Activated CD4-positive, alpha-beta T cell treated with anti-CD3 and anti-CD28 coated beads, Interleukin-2, Interleukin-4, amounts not matched to agents 100 ng/mL and 50 ng/mL, durations not matched to agents 16 hours and 8 hours (primary cell): ENCODE measurements around the gene CNMD.

Experiments used
- DNase-seq: peaks from one replicate; pipeline ENCODE4 v3.0.0-alpha.2; 2020; ENCODE audit warnings: low spot score

CNMD gene

DNA sequence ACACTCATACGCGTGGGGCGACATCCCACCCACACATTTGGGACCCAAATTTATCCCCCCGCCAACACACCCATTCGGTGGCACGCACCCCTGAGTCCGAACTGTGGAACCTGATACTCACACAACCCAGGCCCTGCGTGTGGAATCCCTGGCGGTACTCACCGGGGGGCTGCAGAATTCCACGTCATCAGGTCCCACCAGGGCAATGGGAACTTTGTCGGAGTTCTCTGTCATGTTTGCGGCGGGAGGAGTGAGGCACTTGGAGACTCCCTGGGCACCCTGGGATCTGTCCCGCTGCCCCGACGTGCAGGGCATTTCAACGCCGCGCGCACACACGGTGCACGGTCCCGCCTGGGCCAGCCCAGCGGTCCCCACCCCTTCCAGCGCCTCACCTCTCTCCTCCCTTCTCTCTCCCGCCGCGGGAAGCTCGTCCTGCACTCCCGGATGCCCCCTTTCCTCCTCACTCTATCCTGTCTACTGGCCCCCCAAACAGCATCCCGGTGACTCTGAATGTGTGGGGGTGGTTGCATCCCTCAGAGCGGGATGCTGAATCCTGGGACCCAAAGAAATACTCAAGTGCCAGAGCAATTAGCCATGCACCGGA, at the start of gene CNMD:
Gene CNMD (minus strand): TSS at position 353 of the 604 bp plus-strand sequence. CDS start 119 bp downstream, at position 234.
- DNase-seq: no peak

DNA sequence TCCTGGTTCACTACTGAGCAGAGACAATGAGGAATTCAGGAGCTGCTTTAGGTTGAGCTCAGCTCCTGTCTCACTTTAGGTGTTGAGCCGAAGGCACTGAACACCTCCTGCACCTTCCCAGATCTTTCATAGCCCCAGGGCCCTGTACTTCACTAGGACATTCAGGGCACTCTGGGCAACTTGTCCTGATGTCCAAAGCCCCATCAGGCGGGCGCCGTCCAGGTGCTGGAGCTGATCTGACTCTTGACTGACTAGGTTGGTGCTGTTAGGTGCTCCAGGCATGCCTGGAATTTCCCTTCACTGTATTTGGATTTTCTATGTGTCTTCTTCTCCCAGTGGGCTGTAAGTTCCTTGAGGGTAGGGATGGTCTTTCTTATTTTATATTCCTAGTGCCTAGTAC, 48.4 kb upstream of the CNMD start:
- DNase-seq: no peak

DNA sequence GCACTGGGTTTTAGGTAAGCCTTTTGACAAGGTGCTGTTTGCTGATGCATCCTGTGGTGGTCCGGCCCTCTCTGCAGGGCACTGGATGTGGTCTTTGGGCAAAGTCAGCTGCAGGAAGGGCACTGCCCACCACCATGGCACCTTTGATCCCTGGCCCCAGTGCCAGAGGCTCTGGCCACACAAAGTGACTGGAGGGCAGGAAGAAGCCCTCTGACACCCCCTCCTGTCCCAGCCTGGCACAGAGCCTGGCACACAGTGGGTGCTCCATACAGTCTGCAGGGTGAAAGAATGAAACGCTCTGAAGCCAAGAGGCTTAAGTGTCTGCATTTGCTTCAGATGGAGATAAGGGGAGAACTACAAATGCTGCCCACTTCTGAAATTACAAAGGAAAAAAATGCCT, 47.6 kb upstream of the CNMD start:
- DNase-seq: no peak

DNA sequence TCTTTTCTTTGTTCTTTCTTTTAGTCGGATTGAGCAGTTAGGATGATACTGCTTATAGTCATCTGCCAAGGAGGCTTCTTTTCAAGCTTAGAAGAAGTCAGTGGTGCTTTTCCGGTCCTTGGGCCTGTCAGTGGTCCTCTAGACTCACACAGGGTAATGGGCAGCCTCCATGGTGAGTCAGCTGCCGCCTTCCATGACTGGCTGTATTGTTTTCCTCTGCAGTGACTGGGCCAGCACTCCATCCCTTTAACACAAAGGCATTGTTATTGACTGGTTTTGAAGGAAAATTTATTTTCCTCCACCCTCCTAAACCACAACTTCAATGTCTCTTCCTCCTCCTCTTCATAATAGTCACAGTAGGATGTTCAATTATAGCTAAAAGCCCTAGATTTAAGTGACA, 47.1 kb upstream of the CNMD start:
- no peak for DNase-seq

DNA sequence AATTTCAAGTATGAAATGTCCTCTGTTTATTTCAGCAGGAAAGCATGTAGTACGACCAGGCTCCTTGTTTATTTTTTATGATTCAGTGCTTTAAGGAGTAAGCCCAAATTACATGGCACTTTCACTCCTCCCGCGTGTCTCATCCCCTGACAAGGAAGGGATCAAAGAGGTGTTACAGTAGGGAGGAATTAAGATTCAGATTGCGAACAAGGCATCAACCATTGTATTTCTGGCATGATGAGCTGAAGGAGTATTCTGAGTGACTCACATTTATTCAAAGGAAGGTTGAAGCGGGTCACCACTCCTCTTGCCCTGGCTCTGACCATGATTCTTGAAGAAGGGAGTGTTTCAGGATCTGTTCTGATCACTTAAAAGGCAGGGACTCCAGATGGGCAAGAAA, 46.1 kb upstream of the CNMD start:
- no peak for DNase-seq

DNA sequence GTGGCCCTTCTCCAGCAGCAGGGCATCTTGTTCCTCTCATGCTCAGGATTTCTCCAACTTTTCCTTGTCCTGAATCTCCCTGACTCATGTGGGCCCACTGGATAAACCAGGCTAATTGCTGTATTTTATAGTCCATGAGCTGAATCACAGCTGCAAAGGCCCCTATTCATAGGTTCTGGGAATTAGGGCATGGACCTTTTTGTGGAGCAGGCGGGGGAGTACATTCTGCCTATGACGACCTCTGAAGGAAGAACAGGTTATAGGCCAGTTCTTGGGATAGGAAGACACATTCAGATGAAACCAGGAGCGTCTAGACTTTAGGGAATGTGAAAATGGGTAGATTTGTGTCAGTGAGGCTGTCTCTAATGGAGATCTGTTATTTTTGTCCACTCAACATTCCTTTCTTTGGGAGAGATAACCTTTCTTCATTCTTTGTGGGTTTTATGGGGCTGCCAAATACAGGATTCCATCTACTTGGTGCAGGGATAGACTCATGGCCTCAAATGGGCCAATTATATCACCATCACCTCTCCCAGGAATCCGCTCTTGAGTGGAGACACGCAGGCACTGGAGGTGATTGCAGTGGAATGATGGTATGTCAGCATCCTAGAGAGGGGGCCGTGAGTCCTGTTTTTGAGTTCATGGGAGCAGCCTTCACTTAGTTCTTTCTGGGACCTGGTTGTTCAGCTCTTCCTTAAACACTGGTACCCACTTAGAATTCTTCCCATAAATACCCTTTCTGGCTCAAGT, 45.1 kb upstream of the CNMD start:
- DNase-seq: no peak

DNA sequence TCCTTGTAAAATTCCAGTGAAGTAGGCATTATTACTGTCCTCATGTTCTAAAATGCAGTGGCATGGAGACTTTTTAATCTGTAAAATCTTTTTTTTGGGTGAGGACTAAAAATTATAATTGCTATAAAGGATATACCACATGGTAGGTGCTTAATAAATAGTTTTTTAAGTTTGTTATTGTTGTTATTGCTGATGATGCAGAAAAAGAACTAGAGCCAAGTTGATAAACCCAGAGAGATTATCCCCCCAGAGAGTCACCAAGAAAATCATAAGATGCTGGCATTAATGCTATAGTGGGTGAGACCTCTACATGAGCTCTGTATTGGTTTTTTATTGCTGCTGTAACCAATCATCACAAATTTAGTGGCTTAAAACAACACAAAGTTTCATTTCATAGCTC, 44.3 kb upstream of the CNMD start:
- no peak for DNase-seq

DNA sequence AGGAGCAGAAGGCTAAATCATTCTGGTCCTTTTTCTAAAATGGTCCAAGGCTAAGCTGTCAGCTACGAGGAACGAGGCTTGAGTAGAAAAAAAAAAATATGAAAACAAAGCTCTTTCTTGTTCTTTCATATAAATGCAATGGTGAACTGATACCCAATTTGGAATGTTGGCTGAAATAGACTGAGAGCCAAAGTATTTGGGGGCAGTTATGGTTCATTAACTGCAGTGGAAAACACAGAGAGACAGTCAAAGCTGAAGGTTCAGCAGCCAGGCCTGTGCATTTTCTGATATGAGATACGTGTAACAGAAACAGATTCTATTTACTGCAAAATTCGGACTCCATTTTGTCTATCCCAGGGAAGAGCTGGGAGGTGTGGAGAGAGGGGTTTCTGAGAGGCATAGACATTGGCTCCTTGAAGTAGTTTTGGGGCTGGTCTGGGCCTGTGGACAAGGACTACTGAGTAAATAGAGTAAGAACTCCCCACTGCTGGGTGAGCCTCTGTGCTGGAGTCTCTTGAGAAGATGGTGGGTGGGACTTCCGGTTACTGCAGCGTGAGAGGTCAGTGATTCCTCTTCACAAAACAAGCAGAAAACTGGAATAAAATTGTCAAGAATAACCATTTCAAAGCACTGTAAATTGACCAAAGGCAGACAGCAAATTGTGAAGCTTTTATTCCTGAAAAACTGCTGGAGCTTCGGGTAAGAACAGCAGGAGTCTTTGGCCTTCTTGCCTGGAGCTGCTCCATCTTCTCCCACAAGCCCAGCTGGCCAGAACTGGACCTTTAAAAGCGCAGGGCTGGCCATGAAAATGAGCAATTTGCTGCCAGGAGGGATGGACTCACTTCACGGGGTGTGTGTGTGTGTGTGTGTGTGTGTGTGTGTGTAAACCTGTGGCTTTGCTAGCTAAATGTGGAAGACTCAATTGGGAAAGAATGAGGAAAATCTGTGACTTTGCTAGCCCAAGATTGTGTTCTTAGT, 43.1 kb upstream of the CNMD start:
- DNase-seq: no peak

DNA sequence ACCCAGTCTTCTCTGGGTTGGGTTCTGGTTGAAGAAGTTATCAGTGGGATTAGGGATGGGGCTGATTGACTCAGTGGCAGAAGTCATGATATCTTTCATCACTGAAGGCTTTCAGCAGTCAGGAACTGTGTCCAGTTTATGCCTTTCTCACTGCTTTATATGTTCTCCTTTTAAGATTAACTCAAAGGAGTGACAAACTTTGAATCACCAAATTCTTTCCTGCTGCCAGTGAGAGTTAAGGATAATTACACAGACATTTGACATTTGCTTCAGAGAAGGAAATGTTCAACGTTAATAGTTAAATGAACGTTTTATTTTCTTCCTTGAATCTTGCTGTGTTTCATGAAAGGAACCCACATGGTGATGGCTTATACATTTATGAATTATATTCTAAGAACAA, 41.0 kb upstream of the CNMD start:
- DNase-seq: no peak

DNA sequence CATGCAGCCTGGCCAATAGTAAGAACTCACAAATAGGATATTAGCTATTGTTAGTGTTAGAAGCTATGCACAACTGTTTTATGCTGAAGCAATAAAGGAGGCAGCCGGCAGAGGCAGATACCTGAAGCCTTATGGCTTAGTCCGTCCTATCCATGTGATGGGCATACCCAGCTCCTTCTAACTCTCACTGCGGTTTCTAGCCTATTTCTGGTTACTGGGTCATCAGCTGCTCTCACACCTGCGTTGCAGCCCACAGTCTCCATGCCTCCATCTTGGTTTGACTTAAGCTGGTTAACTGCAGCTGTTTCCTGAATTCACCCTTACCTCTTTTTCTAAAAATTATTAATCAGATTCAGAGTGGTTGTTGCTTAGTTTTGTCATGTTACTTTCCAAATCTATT, 40.5 kb upstream of the CNMD start:
- no peak for DNase-seq

DNA sequence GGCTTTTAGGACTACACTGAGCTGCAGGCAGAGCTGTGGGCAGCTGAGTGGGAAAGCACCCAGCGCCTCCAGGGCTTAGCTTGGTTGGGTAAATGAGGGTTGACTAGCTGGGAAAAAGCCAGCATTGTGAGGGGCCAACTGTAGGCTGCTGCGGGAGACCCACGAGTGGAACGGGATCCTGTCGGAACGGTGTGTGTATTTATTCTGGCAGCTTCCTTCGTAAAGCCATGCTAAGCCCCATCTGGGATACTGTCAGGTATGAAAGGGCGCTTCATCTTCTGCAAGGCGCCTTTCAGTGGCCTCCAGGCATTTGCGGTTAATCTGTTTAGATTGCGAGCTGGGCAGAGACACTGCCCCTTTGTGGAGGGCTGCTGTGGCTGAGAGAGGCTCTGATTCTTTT, 39.5 kb upstream of the CNMD start:
- DNase-seq: no peak

DNA sequence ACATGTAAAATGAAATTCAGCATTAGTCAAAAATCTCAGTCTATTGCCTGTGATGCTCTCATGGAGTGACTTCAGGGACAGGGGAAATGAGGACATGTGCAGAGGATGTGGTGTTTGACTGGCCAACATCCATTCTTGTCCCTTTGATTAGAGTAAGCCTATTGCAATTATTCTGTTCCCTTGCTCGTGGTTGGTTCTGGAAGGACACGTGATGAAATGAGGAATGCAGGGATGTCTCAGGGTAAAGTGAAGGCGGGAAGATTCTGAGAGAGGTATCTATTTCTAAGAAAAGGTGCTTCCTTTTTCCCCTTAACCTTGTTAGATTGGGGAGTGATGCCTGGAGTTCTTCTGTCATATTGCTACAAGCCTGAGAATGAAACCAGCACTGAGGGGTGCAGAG, 37.1 kb upstream of the CNMD start:
- no peak for DNase-seq

DNA sequence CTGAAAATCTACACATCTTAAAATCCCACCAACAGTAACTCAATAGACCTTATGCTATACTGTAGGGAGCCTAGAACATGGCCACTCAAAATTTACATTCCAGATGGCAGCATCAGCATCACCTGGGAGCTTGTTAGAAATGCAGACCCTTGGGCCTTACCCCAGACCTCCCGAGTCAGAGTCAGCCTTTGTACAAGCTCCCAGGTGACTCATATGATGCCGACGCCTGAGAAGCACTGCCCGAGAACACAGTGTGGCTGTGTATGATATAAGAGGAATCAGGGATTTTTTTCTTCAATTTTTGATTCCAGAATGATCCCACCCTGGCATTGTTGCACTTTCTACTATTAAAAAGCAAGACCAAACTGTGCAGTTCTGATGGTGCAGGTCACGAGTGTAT, 35.9 kb upstream of the CNMD start:
- no peak for DNase-seq

DNA sequence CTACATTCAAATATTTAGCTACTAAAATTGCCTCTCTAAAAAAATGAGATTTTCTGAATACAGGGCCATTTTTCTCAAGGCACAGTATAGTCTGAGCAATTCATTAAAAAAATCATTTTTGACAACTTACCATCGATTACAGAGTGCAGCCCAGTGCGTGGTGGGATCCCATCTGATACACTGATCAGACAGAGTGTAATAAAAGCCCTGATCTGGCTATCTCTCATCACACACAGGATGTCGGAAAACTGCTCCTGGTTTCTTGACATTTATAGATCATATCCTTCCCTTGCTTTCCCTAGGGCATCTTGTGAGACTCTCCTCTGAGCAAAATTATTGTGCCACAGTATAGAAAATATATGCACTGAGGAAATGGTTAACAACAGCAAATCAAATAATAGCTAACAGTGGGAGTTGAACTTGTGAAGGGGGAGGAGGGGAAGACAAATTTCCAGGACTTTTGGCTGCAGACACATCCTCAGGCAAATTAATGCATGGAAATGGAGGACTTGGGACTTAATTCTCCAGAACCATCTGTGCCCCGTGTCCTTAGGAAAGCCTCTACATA, 28.4 kb upstream of the CNMD start:
- no peak for DNase-seq

DNA sequence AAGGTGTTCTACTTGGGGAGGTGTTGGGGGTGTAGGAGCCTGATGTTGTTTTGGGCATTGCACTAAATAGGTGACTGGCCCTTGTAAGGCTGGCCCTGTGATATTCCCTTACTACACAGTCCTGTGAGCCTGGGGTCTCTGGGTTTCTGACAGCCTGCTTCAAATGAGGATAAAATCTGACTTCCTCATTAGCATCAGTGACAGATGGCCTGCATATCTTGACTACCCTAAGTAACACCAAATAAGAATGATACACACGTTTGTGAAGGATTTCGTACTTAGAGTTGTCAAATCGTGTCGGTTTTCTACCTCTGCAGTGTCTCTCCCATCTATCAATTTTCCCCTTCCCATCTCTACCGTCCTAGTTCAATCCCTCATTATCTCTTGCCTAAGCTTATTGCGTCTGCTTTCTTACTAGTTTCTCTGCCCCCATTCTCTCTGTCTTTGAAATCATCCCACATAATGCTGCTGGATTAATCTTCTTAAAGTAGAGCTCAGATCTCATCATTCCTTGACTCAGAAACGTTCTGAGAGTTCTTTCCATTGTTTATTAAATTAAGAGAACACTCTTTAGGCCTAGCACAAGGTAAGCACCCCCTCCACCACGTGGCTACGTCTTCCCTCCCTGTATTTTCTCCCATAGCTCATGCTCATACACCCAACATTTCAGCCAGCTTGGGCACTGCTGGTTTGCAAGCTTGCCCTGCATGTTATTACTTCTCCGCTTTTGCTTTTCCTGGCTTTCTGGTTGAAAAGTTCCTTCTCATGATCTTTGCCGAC, 26.2 kb upstream of the CNMD start:
- no peak for DNase-seq

DNA sequence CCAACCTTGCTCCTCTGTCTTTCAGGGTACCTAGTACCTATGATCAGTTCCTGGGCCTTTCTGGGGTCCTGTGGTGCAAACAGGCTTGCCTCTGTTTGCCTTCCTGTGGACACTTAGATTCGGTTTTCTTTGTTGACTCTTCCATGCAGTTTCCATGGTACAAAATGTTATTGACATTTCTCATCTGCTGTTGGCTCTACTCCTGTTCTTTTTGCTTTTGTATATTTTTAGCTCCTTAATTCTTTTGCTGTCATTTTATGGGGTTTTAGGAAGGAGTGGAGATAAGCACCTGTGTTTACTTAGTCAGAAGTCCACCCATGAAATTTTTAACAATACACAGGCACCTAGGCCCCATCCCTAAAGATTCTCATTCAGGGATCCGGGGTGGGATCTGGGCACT, 20.5 kb upstream of the CNMD start:
- DNase-seq: no peak

DNA sequence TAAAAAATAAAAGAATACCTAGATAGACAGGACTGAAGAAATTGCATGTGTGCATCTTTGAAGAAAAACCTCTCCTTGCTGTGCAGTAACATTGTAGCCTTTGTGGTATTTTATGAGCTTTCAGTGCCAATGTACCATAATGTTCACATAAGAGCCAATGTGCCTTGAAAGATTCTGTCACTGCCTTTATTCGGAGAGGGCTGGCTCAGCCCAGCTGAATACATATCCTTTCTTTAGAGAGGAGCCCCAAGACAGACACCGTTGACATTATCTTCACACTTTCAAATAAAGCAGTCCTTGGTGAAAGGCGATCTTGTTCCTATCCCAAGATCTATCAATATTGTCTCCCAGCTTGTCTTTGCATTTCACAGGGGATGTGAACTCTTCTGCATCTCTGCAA, 18.5 kb upstream of the CNMD start:
- DNase-seq: no peak

DNA sequence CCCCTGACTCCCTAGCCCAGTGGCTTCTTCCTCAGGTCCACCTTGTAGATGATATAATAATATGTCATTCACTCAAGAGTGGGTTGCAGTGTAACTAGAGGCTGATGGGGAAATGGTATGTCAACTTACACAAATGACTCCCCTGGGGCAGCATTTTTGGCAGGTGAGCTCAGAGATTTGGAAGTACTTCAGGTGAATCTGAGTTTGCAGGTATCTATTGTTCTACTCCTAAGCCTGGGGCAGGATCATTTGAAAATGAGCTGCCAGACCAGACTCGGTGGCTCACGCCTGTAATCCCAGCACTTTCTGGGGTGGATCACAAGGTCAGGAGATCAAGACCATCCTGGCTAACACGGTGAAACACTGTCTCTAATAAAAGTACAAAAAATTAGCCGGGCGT, 11.6 kb upstream of the CNMD start:
- DNase-seq: no peak

DNA sequence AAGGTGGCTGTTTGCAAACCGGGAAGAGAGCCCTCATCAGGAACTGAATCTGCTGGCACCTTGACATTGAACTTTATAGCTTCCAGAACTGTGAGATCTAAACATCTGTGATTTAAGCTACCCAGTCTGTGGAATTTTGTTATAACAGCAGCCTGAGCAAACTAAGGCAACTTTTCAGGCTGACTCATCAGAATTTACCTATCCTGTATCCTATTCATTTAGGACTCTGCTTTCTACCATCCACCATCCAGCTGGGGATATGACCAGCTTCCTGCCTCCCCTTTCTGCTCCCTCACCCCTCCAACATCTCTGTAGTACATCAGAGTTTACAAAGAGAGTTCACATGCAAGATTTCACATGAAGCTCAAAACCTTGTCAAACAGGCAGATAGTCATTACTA, 11.1 kb upstream of the CNMD start:
- no peak for DNase-seq

DNA sequence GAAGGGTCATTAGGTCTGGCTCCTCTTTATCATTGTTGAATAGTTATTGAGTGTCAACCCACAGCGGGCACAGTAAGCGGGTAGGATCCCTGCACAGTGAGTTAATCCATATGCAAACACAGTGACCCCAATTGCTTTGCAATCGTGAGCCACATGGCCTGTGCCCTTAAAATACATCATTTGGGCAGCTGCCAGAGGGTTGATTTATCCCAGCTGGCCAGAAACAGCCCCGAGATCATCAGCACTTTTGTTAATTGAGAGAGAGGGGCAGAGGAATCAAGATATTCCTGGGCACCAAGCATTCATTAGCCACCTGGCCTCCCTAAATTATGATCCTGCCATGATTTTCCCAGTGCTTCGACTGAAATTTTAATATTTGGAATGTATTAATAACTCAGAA, 9.8 kb upstream of the CNMD start:
- DNase-seq: no peak

DNA sequence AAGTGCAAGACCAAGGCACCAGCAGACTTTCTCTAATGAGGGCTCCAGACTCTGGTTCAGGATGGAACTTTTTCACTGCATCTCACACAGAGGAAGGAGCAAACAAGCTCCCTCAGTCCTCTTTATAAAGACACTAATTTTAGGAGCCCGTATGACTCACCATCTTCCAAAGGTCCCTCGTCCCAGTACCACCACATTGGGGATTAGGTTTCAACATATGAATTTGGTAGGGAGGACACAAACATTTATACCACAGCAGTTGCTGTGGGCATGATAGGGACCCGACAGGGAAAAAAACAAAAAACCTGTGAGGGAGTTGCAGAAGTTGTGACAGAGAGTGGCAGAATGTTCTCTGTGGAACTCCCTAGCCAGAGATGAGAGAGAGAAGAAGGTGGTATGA, 6.5 kb upstream of the CNMD start:
- no peak for DNase-seq

DNA sequence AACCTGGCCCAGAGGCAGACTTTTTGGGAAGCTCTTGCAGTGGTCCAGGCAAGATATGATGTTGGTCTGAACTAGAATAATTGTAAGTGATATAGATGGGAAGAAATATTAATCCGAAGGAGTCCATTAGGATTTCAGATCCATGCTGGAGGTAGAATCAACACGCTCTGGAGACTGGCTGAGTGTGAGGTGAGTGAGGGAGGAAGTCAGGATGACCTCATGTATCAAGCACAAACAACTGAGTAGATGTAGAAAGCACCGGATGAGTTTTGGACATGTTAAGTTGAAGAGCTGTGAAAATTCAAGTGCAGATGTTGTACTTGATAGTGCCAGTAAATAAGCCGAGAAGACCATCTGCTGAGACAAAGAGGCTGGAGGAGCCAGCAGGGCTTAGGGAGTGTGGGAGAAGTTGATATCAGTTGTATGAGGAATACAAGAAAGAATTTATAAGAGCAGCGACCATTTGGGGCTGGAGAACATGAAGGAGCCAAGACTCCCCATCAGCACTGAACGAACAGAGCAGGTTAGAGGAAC, 5.3 kb upstream of the CNMD start:
- DNase-seq: no peak
